HG03432 (cell line): Measurements from ENCODE around the gene PAIP2.
"Not testable (repeated sequence)": the region's sequence is repeated elsewhere in the genome, so short reads cannot be mapped to it uniquely, and the experiment has no call there.

Source experiments
- ATAC-seq: cut with Tn5 transposase; IDR thresholded peaks from one replicate; pipeline ENCODE4 v1.9.1; 2021; ENCODE audit warnings: mild to moderate bottlenecking, moderate library complexity; ENCODE audit not compliant: unreplicated experiment

PAIP2 gene

DNA sequence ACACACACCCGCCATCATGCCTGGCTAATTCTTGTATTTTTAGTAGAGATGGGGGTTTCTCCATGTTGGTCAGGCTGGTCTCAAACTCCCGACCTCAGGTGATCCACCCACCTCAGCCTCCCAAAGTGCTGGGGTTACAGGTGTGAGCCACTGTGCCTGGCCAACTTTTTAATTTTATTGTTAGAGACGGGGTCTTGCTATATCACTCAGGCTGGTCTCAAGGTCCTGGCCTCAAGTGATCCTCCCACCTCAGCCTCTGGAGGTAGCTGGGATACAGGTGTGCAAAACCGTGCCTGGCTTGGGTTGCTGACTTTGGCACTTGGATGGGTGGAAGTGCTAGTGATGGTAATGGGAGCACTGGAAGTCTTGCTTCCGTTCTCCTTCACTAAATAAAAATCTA, 67.5 kb downstream of the PAIP2 start:
- not testable (repeated sequence) for ATAC-seq

GRCh38 chr5:139410121-139410992, 68.7 kb downstream of the PAIP2 start:
- no peak for ATAC-seq

GRCh38 chr5:139410993-139411828, 69.6 kb downstream of the PAIP2 start:
- no peak for ATAC-seq

DNA sequence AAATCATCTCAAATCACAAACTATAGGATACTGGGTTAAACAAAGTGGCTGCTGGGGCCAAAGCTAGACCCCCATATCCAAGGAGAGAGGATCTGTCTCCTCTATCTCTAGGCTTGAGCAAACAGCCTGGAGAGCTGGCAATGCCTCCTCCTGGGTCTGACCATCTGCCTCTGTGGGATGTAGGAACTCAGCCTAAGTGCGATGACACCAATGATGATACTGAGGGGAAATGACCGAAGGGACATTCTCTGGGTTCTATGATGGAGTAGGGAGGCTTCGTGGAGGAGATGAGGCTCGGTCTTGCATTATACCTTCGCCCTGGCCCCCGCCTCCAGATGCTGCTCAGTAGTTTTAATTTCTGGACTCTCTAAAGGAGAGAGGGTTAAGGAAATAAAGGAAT, 71.5 kb downstream of the PAIP2 start:
- ATAC-seq = no peak

- ATAC-seq = peak; percentile 54
Observed at GRCh38 chr5:139413963-139414362, 72.3 kb downstream of the PAIP2 start.

DNA sequence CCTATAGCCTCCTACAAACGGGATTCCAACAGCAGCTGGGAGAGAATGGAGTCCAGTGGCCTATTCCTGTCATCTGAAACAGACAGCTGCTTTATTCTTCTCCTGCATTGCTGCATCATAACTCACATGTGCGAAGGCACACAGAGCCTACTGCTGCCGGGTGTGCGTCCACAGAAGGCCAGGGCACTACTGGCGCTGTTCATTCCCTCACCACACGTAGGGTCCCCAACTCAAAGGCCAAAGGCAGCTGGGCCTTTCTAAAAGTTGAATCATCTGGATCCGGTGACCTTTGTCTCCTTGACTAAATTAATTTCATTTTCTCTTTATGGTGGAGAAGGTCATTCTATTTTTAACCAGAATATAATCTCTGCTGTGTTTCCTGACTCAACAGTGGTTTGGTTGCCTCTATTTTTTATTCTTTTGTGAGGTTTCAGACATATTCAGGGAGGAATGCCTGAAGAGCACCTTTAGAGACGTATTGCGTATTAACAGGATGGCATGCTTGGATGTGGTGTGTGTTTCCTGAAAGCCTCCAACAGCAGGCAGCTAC, 73.0 kb downstream of the PAIP2 start:
- no peak for ATAC-seq

DNA sequence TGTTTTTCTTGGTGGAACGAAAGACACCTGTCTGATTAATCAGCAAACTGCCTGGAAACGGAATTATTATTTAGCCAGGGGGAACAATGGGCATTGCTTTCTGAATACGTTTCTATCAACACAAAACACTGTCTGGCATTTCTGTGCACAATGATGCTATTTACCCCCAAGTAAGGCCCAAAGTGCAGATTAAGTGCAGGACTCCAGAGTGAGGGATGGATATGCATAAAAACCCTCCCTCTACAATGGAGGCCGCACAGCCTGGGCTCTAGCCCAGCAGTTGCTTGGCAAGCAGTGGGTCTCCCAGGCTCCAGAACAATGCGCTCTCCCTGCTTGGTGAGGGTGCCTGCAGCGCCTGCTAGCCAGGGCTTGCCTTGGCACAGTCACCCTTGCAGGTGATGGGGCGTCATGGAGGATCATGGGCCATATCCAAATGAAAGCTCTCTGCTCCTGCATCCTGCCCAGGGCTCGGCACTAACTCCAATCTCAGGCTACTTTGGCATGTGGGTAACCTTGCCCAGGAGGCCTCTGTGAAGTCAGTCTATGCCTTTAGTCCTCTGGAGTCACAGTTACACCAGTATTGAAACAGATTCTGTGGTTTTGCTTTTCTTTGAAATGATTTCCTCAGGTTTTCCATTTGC, 73.7 kb downstream of the PAIP2 start:
- no peak for ATAC-seq

GRCh38 chr5:139415869-139416268, 74.2 kb downstream of the PAIP2 start:
- ATAC-seq = no peak

DNA sequence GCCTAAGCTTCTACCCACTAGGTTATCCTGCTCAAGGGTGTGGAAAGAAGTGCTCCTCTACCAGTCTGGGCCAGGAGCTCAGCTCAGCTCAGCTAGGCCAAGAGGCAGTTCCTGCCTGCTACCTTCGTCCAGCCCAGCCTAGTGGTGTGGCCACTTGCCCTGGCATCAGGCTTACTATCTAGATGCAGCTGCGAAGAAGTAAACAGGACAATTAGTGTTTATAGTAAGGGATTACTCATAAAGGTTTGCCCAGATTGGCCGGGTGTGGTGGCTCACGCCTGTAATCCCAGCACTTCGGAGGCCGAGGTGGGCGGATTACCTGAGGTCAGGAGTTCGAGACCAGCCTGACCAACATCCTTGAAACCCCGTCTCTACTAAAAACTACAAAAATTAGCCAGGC, 75.0 kb downstream of the PAIP2 start:
- ATAC-seq = no peak

- no peak for ATAC-seq
Observed at GRCh38 chr5:139417214-139417613, 75.6 kb downstream of the PAIP2 start.

- no peak for ATAC-seq
Observed at GRCh38 chr5:139418793-139419192, 77.1 kb downstream of the PAIP2 start.
